Dermis blood vessel endothelial cell (primary cell): Measurements from ENCODE around the gene DRD5. TPM values are rescaled to one million over a fixed set of nuclear protein-coding genes. Genes with fewer than 3 reads are reported as not detected.
"Not testable (repeated sequence)": the region's sequence is repeated elsewhere in the genome, so short reads cannot be mapped to it uniquely, and the experiment has no call there.

Experiments
- DNase-seq: peaks from one replicate; pipeline ENCODE4 v3.0.0; 2010
- total RNA-seq: library from RNA; depleted of rRNA; stranded (reverse); fragments of >200 nt; gene quantifications from 2 replicates; pipeline ENCODE4 v1.2.3, GENCODE V29; 2014

DRD5 gene
- not detected in 2 replicates for total RNA-seq

DNA sequence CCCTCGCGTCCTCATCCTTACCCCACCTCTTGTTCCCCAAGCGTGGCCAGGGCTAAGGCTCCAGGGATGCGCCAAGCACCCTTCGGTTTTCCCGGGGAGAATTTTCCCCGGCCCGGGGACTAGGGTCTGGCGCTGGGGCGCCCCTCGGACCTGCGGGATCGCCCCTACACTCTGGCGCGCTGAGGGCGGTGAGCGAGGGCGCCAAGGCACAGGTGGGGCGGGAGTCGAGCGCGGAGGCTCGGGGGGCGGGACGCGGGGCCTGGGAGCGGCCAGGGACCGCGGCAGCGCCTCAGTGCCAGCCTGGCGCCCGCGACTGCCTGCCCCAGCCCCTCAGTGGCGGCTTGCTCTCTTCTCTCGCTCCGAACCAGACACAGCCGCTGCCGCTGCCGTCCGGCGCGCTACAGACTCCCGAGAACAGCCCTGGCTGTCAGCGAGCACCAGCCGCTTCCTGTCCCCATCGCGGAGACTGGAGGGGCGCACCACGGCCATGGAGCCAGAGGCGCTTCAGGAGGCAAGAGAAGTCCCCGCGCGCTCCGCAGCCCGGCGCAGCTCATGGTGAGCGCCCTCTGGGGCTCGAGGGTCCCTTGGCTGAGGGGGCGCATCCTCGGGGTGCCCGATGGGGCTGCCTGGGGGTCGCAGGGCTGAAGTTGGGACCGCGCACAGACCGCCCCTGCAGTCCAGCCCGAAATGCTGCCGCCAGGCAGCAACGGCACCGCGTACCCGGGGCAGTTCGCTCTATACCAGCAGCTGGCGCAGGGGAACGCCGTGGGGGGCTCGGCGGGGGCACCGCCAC is at the start of gene DRD5:
Gene DRD5, plus strand, starts transcription at position 292 of the 793 bp plus-strand sequence. Its CDS starts 396 bp downstream, at position 688.
- no peak for DNase-seq

DNA sequence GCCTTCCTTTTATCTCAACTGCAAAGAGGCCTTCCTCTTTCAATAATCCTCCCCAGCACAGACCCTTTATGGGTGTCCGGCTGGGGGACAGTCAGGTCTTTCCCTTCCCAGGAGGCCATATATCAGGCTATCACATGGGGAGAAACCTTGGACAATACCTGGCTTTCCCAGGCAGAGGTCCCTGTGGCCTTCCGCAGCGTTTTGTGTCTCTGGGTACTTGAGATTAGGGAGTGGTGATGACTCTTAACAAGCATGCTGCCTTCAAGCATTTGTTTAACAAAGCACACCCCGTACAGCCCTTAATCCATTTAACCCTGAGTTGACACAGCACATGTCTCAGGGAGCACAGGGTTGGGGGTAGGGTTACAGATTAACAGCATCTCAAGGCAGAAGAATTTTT is 49.2 kb upstream of the DRD5 start:
- not testable (repeated sequence) for DNase-seq

GRCh38 chr4:9735515-9735914 is 45.9 kb upstream of the DRD5 start:
- no peak for DNase-seq

GRCh38 chr4:9737280-9737679 is 44.2 kb upstream of the DRD5 start:
- DNase-seq: not testable (repeated sequence)

DNA sequence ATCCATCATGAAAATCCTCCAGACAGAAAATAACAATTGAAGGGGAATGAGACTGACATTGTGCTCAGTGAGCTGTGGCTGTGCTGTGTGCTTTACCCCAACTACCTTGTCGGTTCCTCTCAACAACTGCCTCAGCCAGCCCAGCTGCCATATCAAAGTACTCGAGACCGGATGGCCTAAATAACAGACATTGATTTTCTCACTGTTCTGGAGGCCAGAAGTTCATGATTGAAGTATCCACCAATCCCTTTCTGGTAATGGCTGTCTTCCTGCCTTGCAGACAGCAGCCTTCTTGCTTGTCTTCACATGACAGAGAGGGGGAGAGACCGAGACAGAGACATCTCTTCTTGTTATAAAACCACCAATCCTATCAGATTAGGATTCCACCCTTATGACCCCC is 37.6 kb upstream of the DRD5 start:
- DNase-seq: not testable (repeated sequence)

DNA sequence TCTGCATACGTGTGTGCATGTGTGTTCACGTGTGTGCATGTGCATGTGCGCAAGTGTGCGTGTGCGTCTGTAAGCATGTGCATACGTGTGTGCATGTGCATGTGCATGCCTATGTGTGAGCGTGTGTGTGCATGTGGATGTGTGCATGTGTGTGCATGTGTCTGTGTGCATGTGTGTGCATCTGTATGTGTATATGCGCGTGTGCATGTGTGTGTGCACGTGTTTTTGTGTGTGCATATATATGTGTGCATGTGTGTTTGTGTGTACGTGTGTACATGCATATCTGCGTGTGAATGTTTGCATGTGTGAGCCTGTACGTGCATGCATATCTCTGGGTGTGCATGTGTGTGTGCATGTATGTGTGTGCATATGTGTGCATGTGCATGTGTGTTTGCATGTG is 35.7 kb upstream of the DRD5 start:
- DNase-seq: no peak

GRCh38 chr4:9758641-9759317 is 22.7 kb upstream of the DRD5 start:
- no peak for DNase-seq

- DNase-seq: peak; percentile 86
Observed at GRCh38 chr4:9762823-9763475, 18.5 kb upstream of the DRD5 start.

DNA sequence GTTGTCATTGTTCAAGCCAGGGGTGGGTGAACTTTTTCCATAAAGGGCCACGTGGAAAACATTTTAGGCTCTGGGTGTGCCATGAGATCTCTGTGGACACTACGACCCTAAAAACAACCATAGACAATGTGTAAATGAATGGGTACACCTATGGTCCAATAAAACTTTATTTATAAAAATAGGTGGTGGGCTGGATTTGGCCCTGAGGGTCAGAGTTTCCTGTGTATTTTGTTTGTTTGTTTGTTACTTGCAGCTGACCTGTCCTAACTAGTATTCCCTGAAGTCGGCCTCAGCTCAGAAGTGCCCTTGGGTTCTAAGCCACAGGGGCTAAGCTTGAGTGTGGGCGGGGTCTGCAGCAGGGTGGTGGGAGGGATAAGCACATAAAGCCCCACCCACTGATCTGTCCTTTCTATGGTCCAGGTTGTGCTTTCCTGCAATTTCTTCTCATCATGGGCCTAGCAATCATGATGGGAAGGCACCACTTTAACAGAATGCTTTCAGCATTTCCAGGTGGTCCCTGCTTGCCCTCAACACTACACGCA is 17.2 kb upstream of the DRD5 start:
- DNase-seq: no peak

DNA sequence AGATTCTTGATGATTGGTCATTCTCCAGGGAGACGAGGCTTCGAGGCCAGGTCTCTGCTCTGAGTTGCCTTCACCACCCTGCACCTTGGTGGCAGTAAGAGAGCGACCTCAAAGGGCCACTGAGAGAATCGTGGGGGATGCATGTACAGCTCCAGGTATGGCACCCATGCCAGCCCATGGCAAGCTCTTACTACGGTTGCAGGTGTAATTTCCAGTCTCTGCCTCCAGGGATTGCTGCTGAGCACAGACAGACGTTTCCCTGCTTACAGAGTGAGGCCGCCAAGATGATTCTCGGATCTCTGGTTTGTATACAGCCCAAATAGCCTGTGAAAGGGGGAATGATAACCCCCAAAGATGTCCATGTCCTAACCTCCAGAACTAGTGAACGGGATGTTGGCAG is 16.3 kb upstream of the DRD5 start:
- peak; percentile 53 for DNase-seq

DNA sequence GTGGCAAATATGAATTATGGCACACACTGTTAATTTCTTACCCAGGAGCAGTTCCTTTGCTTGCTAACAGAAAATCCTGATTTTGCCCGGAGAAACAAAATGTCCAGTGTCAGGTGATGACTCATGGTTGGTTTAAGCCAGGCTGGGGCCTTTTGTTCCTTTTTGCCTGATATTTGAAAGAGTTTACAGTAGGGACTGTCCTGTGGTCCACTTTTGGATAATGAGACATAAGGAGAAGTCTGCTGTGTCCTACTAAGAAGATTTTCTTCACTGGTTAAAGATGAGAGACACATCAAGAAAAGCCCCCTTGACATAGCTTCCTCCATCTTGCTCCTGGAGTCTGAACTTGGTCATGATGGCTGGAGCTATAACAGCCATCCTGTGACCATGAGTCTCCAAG is 12.1 kb upstream of the DRD5 start:
- no peak for DNase-seq

DNA sequence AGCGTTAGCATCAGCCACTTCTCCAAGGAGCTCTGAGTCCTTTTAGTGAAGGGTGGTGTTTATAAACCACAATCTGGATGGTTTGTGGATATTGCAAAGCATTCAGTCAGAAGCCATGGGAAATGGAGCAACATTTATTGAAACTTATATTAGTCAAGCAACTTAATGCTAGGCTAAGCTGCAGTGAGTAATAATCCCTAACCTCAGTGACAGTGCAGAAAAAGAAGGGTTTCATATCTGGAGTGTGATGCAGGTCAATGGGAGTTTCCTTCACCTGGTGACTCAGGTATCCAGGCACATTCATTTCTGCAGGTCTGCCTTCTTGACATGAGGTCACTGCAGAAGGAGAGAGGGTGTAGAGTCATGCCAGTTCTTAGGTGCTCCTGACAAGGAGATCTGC is 10.4 kb upstream of the DRD5 start:
- no peak for DNase-seq

DNA sequence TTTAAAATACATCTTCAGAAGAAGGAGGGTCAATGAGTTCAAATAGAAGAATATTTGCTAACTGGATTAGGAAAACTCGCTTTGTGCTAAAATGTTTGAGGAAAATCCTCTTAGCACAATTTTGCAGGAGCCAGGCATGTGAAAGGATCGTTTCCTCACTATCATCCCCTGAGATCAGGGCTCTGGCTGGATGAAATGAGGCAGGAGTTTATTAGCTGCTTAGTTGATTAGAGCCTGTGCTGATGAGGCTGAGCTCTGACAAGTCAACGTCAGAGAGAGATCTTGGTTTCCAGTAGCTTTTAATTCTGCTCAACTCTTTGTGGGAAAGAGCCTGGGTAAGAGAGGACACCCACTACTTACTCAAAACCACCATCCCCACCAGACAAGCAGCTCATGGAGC is 8.0 kb upstream of the DRD5 start:
- DNase-seq: no peak

GRCh38 chr4:9782136-9782436 is 652 bp downstream of the DRD5 start:
- no peak for DNase-seq

GRCh38 chr4:9785891-9786290 is 4.5 kb downstream of the DRD5 start:
- DNase-seq: not testable (repeated sequence)

DNA sequence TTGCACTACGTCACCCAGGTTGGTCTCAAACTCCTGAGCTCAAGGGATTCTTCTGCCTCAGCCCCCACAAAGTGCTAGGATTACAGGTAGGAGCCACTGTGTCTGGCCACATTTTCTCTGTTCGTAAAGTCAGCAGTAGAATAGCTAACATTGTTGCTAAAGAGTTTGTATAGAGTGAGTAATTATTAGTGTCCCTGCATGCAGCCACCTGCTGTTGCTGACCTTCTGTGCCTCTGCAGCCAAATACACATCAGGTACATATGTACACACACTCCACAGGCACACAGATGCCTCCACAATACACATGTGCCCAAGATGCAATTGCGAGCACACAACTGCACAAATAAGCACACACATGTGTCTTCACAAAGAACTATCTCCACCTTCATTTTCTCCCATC is 10.9 kb downstream of the DRD5 start:
- no peak for DNase-seq

- DNase-seq: not testable (repeated sequence)
Observed at GRCh38 chr4:9796641-9797040, 15.2 kb downstream of the DRD5 start.

DNA sequence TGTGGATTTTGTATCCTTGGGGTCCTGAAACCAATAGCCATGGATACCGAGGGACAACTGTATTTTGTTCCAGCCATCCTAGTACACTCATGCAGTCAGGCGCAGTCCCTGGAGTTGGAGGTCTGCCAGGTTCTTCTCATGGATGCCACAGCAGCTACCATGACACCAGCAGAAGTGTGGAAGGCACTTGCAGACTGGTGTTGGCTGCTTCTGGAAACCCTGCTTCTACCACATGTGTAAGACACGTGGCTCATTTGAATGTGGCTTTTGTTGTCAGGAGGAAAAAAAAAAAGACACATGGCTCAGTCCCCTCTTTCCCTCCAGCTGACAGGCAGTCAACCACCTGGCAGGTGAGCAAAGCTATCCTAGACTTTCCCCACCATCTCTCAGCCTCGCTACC is 19.4 kb downstream of the DRD5 start:
- no peak for DNase-seq

- no peak for DNase-seq
Observed at GRCh38 chr4:9804918-9805317, 23.5 kb downstream of the DRD5 start.

GRCh38 chr4:9808077-9808476 is 26.6 kb downstream of the DRD5 start:
- DNase-seq: no peak

DNA sequence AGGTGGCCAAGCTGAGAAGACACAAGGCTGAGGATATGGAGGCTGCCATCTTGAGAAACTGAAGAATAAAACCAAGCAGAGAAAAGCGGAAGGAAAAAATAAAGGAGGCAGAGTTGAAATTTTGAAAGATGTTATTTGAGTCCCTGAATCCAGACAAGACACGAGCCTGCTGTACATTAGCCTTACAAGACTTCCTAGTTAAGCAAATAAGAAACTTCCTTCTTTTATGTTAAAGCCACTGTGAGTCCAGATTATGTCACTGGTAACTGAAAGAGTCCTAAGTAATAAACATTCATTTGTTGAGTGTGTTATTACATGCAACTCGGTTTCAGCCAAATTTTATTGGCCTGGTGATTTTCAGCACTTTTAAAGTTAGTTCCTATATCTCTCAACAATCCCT is 30.4 kb downstream of the DRD5 start:
- DNase-seq: no peak

DNA sequence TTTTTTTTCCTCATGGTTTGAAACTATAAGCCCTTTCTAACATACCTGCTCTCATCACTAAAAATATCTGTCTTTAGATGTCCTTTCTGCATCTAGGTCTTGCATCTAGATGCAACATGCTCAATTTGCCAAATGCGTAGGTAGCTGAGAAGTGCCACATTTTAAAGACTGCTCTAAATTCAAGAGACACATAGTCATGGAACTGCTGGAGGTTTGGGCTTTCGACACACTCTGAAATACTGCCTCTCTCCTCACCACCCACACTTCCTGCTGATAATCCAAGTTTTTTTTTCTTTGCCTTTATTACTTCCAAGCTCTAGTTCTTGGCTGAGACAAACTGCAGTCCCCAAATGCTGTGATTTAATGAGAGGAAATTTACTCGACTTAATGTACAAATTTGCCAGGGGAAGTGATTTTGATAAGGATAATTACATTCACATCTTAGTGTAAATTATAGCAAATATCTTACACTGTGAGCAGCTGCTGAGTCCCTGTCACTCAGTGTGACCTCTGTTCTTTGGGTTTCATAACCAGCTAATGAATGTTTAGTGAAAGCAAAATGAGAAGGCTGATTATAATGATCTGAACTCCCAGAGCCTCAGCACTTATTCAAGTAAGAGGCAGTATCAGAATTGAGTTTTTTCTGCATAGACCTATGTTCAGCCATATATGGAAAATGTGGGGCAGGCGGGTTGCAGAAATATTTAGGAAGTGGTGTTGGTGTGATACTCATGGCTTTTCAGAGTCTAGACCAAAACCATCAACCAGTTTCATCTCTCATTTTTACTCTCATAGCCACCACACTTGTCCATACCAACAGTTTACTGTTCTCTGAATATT is 31.3 kb downstream of the DRD5 start:
- DNase-seq: no peak

DNA sequence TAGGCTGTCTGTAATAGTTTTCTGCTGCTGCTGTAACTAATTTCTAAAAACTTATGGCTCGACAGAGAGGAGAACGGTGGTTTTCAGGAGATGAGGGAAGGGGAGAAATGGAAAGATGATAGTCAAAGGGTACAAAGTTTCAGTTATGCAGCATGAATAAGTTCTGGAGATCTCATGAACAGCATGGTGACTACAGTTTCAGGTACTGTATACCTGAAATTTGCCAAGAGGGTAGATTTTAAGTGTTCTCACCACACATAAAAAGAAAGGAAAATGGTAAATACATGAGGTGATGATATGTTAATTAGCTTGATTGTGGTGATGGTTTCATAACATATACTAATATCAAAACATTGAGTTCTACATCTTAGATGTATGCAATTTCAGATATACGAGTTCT is 34.9 kb downstream of the DRD5 start:
- no peak for DNase-seq
